K562 (cell line): ENCODE measurements around the gene PARP15. TPM values are rescaled to one million over a fixed set of nuclear protein-coding genes. Genes with fewer than 3 reads are reported as not detected.

Experiments used
- ADNP ChIP-seq: fragments of 200-800 bp; sonication (Bioruptor generic); IDR thresholded peaks from 2 replicates; pipeline ENCODE4 v1.6.1; 2016; ENCODE audit warnings: missing genetic modification characterization, missing compliant biosample characterization
- C11orf30 ChIP-seq: fragments of 450-650 bp; IDR thresholded peaks from 2 replicates; pipeline ENCODE4 v1.6.1; 2016; ENCODE audit warnings: low read depth, mild to moderate bottlenecking
- GTF2F1 ChIP-seq: IDR thresholded peaks from 2 replicates; pipeline ENCODE4 v1.6.1; 2011; ENCODE audit warnings: low read depth, low read length, improper control_type of control experiment
- HCFC1 ChIP-seq: IDR thresholded peaks from 2 replicates; pipeline ENCODE4 v1.6.1; 2012; ENCODE audit warnings: low read depth, low read length, improper control_type of control experiment
- HDAC3 ChIP-seq: fragments of 450-650 bp; IDR thresholded peaks from 2 replicates; pipeline ENCODE4 v1.6.1; 2018; ENCODE audit warnings: borderline replicate concordance, mild to moderate bottlenecking, moderate library complexity; ENCODE audit not compliant: partially characterized antibody
- HNRNPL ChIP-seq: fragments of 200-400 bp; formaldehyde crosslinking; IDR thresholded peaks from 2 replicates; pipeline ENCODE4 v1.6.1; 2017; ENCODE audit warnings: low read depth, mild to moderate bottlenecking, low read length
- MCM7 ChIP-seq, 2 experiments: fragments of 450-650 bp; IDR thresholded peaks; 2 replicates each; pipeline ENCODE4 v1.6.1; 2016 to 2018
- NCOA1 ChIP-seq: fragments of 450-650 bp; IDR thresholded peaks from 2 replicates; pipeline ENCODE4 v1.6.1; 2016; ENCODE audit warnings: low read depth
- PREB ChIP-seq: sonication (generic); formaldehyde crosslinking; IDR thresholded peaks from 2 replicates; pipeline ENCODE4 v1.8.1; 2023; ENCODE audit warnings: mild to moderate bottlenecking, missing genetic modification reagents
- RBBP5 ChIP-seq: fragments of 200-600 bp; sonication (generic); IDR thresholded peaks from 2 replicates; pipeline ENCODE4 v1.6.1; 2012; ENCODE audit warnings: borderline replicate concordance, mild to moderate bottlenecking, low read length, control low read depth, inconsistent platforms; ENCODE audit not compliant: insufficient read depth, poor library complexity, severe bottlenecking
- RBM39 ChIP-seq: fragments of 200-400 bp; formaldehyde crosslinking; optimal IDR thresholded peaks from 2 replicates; pipeline ENCODE3; 2018; ENCODE audit warnings: low read depth, low read length
- RHOXF2B ChIP-seq: fragments of 250-450 bp; sonication (Bioruptor Pico); conservative IDR thresholded peaks from 2 replicates; pipeline ENCODE4 v1.5.1; 2021
- SAP30 ChIP-seq: fragments of 200-600 bp; sonication (generic); IDR thresholded peaks from 2 replicates; pipeline ENCODE4 v1.6.1; 2012; ENCODE audit warnings: borderline replicate concordance, low read depth, mild to moderate bottlenecking, moderate library complexity, low read length, control low read depth, inconsistent platforms; ENCODE audit not compliant: insufficient read depth, poor library complexity, severe bottlenecking
- SMARCB1 ChIP-seq: IDR thresholded peaks from 2 replicates; pipeline ENCODE4 v1.6.1; 2011; ENCODE audit warnings: improper control_type of control experiment, low read depth; ENCODE audit not compliant: insufficient read length
- SUPT5H ChIP-seq: fragments of 450-650 bp; IDR thresholded peaks from 2 replicates; pipeline ENCODE4 v1.6.1; 2016
- ZBED1 ChIP-seq: IDR thresholded peaks from 2 replicates; pipeline ENCODE4 v1.6.1; 2014
- ZNF146 ChIP-seq: IDR thresholded peaks from one replicate; pipeline ENCODE4 v1.6.1; 2018; ENCODE audit warnings: missing compliant biosample characterization; ENCODE audit not compliant: unreplicated experiment
- ZNF707 ChIP-seq: fragments of 250-450 bp; sonication (Bioruptor Pico); conservative IDR thresholded peaks from 2 replicates; pipeline ENCODE4 v1.8.0; 2022; ENCODE audit warnings: inconsistent platforms, mild to moderate bottlenecking, moderate library complexity
- ZNF785 ChIP-seq: fragments of 250-450 bp; sonication (Bioruptor Pico); IDR thresholded peaks from 2 replicates; pipeline ENCODE4 v1.4.0; 2020; ENCODE audit warnings: mild to moderate bottlenecking
- polyA plus RNA-seq, 8 experiments: library from polyadenylated mRNA; depleted of rRNA in 4 of 8; stranded (reverse) in 5 of 8; unstranded in 3 of 8; fragments of >200 nt; fragmentation: Nextera tagmentation in 2 of 8; fragmentation: Illumina TruSeq in 1 of 8; extraction: Ambion mirVana in 2 of 8; extraction: Trizol in 1 of 8; gene quantifications; 2 replicates each; pipeline versions ENCODE4 v1.2.1 to v1.2.3, GENCODE V29; 2011 to 2014; ENCODE audit warnings: inconsistent platforms in 1 of 8, missing spikeins in 1 of 8
- total RNA-seq, 7 experiments: library from RNA; depleted of rRNA in 6 of 7; stranded (reverse); fragments of >200 nt in 6 of 7; fragmentation: Illumina TruSeq in 2 of 7; extraction: Trizol in 2 of 7; gene quantifications; 2 replicates each; pipeline versions ENCODE4 v1.2.1 to v1.2.3, GENCODE V29; 2011 to 2021; ENCODE audit warnings: low replicate concordance in 1 of 7

Gene PARP15
- total and polyA plus RNA-seq, 9 of the 15 experiments (the other 6 are each of a cell fraction or from before 2014, with no cell fraction given) = 0.05 to 0.40 (median 0.13) TPM

DNA sequence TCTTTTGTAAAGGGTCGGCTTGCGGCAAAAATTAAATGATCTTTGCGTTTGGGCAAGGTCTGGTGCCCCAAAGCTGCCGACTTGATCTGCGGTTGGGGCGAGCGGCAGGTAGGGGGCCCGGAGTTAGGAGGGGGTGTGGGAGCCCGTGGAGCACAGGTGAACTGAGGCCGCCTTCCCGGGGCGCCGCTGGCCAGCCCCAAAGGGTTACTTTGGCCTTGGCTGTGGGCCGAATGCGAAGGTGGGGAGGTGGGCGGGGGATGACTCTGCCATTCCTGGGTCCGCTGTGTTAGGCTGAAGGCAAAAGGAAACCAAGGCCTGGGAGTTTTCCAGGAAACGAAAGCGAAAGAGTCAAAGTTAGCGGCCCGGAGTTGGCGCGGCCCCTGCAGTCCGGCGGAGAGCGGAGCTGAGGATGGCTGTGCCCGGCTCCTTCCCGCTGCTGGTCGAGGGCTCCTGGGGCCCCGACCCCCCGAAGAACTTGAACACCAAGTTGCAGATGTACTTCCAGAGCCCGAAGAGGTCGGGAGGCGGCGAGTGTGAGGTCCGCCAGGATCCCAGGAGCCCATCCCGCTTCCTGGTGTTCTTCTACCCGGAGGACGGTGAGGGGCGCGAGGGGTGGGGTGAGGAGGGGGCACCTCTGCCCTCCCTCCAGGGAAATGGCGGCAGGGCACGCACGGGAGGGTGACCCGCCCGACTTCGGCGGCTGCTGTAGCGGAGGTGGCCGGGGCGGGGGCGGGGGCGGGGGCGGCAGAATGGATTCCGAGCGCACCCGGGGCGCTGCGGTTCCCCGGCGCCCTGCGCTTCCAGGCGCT, 103.2 kb downstream of the PARP15 start, which contains the start of gene PARP14 (continued):
- TF ChIP-seq SUPT5H = 0 out of 2 replicates have a peak, but pooled peaks have one; percentile 12
- 0 out of 2 replicates have a peak, but pooled peaks have one; percentile 25 for TF ChIP-seq HCFC1
- no peak for TF ChIP-seq RBM39
- TF ChIP-seq HNRNPL = no peak
- TF ChIP-seq RBBP5 = peak; percentile 71
- TF ChIP-seq ADNP (tag) = no peak
- TF ChIP-seq SMARCB1 = no peak
- no peak for TF ChIP-seq HDAC3
- TF ChIP-seq PREB (CRISPR knock-in tag) = no peak
- TF ChIP-seq GTF2F1 = no peak
- TF ChIP-seq ZNF146 = no peak
- TF ChIP-seq SAP30 = peak; percentile 43
- no peak for TF ChIP-seq NCOA1
- no peak for TF ChIP-seq ZNF785
- no peak for TF ChIP-seq ZBED1
- TF ChIP-seq C11orf30 = peak; percentile 64
- TF ChIP-seq MCM7 (IDR thresholded peaks at IDR 0.05) = no peak
- TF ChIP-seq ZNF707 (CRISPR knock-in tag) = no peak
- no peak for TF ChIP-seq RHOXF2B
